Measurements from ENCODE around the gene MTX3.

The MTX3 gene

GRCh38 chr5:79932510-79933504 lies 58.3 kb downstream of the MTX3 start:
- DNase-seq = no peak

GRCh38 chr5:79931866-79932265 lies 59.2 kb downstream of the MTX3 start:
- DNase-seq = no peak

DNA sequence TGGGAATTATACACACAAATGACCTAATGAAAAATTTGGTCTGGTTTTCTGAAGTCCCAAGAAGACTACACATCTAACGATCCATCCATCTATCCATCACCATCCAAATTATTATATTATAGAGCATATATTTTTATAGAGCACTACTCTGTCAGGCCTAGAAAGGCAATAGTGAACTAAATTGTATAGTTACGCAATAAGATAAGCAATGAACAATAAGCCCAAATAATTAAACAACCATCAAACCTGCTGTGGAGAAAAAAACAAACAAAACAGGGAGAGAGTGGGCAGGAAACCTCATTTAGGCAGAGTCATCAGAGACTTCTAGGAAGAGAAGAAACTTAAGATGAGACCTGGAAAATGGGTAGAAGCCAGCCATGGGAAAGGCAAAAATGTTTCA lies 59.7 kb downstream of the MTX3 start:
- DNase-seq = no peak

DNA sequence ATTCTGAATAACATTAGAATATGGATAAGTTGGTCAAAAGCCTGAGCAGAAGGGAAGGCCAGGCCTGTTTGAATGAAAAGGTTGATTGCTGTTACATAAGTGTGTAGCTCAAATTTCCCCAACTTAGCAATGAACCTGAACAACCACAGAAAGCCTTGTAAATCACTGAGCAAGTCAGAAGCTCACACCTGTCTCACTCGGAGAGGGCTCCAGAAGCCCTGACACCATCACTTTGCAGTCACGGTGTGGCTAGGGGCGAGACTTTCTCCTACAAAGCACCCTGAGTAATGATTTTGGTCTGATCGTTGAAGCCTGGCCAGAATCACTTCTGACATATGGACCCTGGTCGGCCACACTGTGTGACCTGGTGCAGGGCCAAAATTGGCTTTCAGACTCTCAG lies 62.0 kb downstream of the MTX3 start:
- DNase-seq = no peak

All from COR-L47 (cell line).